HepG2 (cell line): ENCODE measurements around the gene S100A6. TPM values are rescaled to one million over a fixed set of nuclear protein-coding genes. Genes with fewer than 3 reads are reported as not detected.

ENCODE experiments used
- ARID5B ChIP-seq: IDR thresholded peaks from 2 replicates; pipeline ENCODE4 v1.4.0; 2020; ENCODE audit warnings: mild to moderate bottlenecking, missing genetic modification reagents
- ESRRA ChIP-seq: sonication (generic); formaldehyde crosslinking; IDR thresholded peaks from 2 replicates; pipeline ENCODE4 v1.5.1; 2020; ENCODE audit warnings: mild to moderate bottlenecking, low read depth, missing genetic modification reagents
- GATAD1 ChIP-seq: IDR thresholded peaks from 2 replicates; pipeline ENCODE4 v1.6.1; 2016; ENCODE audit warnings: missing genetic modification reagents, missing compliant biosample characterization
- SMYD3 ChIP-seq: sonication (generic); formaldehyde crosslinking; IDR thresholded peaks from 2 replicates; pipeline ENCODE4 v1.8.1; 2023; ENCODE audit warnings: mild to moderate bottlenecking, missing genetic modification reagents
- ZBTB4 ChIP-seq: sonication (generic); formaldehyde crosslinking; IDR thresholded peaks from 2 replicates; pipeline ENCODE4 v1.4.0; 2020; ENCODE audit warnings: missing genetic modification reagents, mild to moderate bottlenecking, borderline replicate concordance
- ZFP1 ChIP-seq: IDR thresholded peaks from 2 replicates; pipeline ENCODE4 v1.6.1; 2016
- ZFP37 ChIP-seq: sonication (generic); formaldehyde crosslinking; IDR thresholded peaks from 2 replicates; pipeline ENCODE4 v1.4.0; 2020; ENCODE audit warnings: missing genetic modification reagents, borderline replicate concordance
- ZMAT3 ChIP-seq: sonication (generic); formaldehyde crosslinking; conservative IDR thresholded peaks from 2 replicates; pipeline ENCODE4 v1.7.0; 2021; ENCODE audit warnings: missing genetic modification reagents
- ZNF232 ChIP-seq: sonication (generic); formaldehyde crosslinking; IDR thresholded peaks from 2 replicates; pipeline ENCODE4 v1.4.0; 2020; ENCODE audit warnings: missing genetic modification reagents, borderline replicate concordance
- ZNF34 ChIP-seq: sonication (generic); formaldehyde crosslinking; IDR thresholded peaks from 2 replicates; pipeline ENCODE4 v1.4.0; 2020; ENCODE audit warnings: mild to moderate bottlenecking, missing genetic modification reagents, borderline replicate concordance
- ZNF543 ChIP-seq: sonication (generic); formaldehyde crosslinking; IDR thresholded peaks from 2 replicates; pipeline ENCODE4 v1.4.0; 2020; ENCODE audit warnings: mild to moderate bottlenecking, missing genetic modification reagents
- ZNF572 ChIP-seq: sonication (generic); formaldehyde crosslinking; IDR thresholded peaks from 2 replicates; pipeline ENCODE4 v1.5.1; 2020; ENCODE audit warnings: mild to moderate bottlenecking, missing genetic modification reagents
- ZNF776 ChIP-seq: sonication (generic); formaldehyde crosslinking; IDR thresholded peaks from 2 replicates; pipeline ENCODE4 v1.4.0; 2020; ENCODE audit warnings: mild to moderate bottlenecking, missing genetic modification reagents
- polyA plus RNA-seq, 8 experiments: library from polyadenylated mRNA; depleted of rRNA in 3 of 8; stranded (reverse) in 7 of 8; unstranded in 1 of 8; fragments of >200 nt; fragmentation: Illumina TruSeq in 4 of 8; extraction: Trizol in 4 of 8; gene quantifications; 2 replicates each; pipeline versions ENCODE4 v1.2.1 to v1.2.3, GENCODE V29; 2011 to 2016; ENCODE audit warnings: low read depth in 4 of 8, missing spikeins in 1 of 8, mixed read lengths in 1 of 8; ENCODE audit not compliant: insufficient read depth in 1 of 8
- total RNA-seq, 5 experiments: library from RNA; depleted of rRNA; stranded (reverse); fragments of >200 nt; fragmentation: Illumina TruSeq; extraction: Trizol; gene quantifications; 2 replicates each; pipeline ENCODE4 v1.2.3, GENCODE V29; 2016; ENCODE audit warnings: low read depth in 1 of 5
- TF ChIP-seq, protein P1 (sequence below): sonication (generic); formaldehyde crosslinking; IDR thresholded peaks from 2 replicates; pipeline ENCODE4 v1.8.1; 2023; ENCODE audit warnings: mild to moderate bottlenecking, missing genetic modification reagents, borderline replicate concordance

Gene S100A6
- total and polyA plus RNA-seq, 2 of the 13 experiments (the other 11 are each of a cell fraction or from before 2014, with no cell fraction given): 72.9 to 85.0 TPM

DNA sequence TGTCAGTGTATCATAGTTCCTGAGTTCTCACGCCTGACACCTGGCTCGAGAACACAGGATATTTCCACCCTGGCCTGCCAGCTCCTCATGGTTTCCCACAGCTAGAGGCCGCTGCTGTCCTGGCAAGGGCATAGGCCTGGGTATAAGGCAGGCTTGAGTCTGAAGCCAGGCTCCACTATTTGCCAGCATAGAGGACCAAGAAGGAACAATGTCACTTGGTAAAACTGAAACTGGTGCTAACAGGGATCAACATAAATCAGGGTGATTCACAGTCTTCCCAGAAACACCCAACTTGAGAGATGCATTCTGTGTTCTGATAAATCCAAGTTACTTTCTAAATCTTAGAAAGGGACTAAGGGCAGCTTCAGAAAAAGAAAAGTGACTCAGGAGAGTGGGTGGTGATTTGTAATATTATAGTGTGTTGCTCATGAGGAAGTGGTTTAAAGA lies 36.8 kb upstream of the S100A6 start (continued):
- TF ChIP-seq GATAD1 (CRISPR knock-in tag) (peak; percentile 24; the same call in 1 of the 2 replicates), ESRRA (CRISPR knock-in tag) (no peak), ZFP1 (no peak), ZNF776 (no peak), ZNF232 (CRISPR knock-in tag) (no peak), ZNF543 (no peak), ZNF34 (CRISPR knock-in tag) (no peak), ARID5B (peak; percentile 28; the same call in 1 of the 2 replicates), ZFP37 (CRISPR knock-in tag) (no peak), SMYD3 (CRISPR knock-in tag) (no peak), ZNF572 (CRISPR knock-in tag) (no peak), ZBTB4 (CRISPR knock-in tag) (no peak), ZMAT3 (no peak)
- TF ChIP-seq, protein P1, sequence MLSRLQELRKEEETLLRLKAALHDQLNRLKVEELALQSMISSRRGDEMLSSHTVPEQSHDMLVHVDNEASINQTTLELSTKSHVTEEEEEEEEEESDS (CRISPR knock-in tag): no peak
